GM18870 (cell line): ENCODE measurements around the gene NTF3.

ENCODE experiments used
- ATAC-seq: cut with Tn5 transposase; IDR thresholded peaks from one replicate; pipeline ENCODE4 v1.9.1; 2021; ENCODE audit warnings: moderate library complexity; ENCODE audit not compliant: unreplicated experiment

Gene NTF3

DNA sequence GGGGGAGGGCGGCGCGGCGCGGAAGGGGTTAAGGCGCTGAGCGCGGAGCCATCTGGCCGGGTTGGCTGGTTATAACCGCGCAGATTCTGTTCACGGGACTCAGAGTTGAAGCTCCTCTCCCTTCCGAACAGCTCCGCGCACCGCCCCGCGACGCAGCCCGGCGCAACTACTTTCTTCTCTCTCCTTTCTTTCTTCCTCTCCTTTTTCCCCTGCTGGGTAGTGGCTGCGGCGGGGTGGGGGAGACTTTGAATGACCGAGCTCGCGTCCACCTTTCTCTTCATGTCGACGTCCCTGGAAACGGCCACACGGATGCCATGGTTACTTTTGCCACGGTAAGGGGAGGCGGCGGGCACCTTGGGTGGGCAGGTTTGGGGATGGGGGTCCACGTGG lies at the start of gene NTF3:
Gene NTF3 (plus strand): TSS at position 98 of the 390 bp plus-strand sequence. CDS start 217 bp downstream, at position 315.
- ATAC-seq = no peak

DNA sequence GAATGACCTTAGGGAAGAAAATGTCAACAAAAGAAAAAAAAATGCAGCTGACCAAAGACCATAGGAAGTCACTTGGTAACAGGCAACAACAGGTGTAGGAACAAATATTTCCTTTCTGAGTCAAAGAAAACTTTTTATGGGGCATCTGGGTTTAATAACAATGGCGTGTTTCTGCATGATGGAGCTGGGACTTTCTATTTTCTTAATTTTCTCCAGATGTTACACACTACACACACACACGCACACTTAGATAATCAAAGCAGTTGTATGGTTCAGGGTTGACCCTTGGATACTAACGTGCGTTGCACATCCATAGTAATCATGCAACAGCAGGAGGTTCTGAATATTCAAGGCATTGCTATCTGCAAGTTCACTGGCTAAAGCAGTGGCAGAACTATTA lies 47.9 kb upstream of the NTF3 start:
- ATAC-seq = no peak

DNA sequence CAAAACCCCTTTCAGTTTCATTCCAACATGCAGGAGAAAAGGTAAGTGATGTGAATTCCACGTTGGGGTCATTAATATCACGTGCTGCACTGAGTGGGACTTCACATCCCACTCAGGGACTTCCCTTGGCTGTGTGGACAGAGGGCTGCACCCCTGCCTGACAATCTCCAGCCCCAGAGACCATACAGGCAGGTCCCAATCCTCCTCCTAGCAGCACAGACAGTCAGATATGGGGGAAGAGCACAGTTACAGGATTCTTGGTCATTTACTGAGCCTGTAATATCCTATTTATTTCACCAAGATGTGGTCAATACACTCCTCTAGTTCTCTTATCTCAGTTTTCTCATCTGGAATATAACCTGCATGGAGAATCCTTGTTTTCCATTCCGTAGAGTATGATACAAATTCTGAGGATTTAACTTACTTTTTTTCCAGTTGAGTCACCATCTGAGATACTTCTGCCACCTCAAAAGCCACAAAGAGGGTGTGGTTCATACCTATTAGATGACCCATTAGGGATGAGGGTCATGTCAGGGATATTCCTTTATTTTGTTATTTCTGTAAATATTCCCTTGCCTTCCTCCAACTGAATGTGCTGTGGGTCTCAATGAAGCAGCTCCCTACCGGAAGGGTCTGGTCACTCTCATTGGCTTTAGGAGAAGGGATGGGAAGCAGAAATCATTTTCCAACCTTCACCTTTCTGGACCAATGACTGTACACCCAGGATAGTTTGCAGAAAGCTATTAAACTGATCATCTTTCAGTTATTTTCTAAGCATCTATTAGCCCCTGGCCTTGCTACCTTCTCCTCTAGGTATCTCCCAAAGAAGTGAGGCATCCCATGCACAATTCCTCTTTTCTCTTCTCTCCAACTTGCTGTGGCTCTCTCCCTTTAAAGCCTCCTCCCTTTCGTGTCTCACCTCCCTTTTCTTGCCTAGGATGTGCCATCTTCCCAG lies 43.0 kb upstream of the NTF3 start:
- no peak for ATAC-seq

DNA sequence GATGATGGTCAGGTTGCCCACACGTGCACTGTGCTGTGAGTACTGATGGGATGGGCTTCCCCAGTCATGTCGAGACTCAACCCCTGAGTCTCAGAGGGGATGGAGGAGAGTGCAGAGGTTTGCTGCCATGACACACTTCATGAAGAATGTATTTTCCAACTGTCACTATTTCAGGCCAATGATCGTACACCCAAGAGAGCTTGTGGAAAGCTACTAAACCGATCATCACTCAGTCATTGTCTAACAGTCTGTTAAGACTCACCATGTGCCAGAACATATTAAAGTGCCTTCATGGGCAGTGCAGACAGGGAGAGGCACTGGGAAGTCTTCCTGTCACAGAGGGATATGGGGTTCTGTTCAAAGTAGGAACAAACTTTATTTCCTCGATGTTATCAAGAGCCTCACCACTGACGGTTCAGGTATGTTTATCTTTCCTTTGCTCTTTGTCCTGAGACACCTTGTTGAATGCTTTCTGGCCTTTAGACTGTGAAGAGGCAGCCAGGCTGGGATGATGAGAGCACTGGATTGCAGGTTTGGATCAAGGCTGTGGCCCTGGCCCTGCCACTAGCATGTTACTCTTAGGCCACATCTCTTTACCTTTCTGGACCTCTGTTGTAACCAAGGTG lies 41.6 kb upstream of the NTF3 start:
- ATAC-seq = no peak

DNA sequence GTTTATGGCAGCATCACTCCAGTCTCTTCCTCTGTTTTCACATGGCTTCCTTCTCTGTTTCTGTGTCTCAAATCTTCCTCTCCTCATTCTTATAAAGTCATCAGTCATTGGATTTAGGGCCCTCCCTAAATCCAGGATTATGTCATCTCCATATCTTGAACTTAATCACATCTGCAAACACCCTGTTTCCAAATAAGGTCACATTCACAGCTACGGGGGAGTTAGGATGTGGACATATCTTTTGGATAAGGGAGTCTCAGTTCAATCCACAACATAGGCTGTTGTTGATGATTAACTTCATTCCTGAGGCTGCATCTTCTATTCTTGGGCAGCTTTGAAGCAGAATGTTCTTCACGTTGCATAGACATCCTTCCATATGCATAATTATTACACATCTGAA lies 40.3 kb upstream of the NTF3 start:
- ATAC-seq = no peak

DNA sequence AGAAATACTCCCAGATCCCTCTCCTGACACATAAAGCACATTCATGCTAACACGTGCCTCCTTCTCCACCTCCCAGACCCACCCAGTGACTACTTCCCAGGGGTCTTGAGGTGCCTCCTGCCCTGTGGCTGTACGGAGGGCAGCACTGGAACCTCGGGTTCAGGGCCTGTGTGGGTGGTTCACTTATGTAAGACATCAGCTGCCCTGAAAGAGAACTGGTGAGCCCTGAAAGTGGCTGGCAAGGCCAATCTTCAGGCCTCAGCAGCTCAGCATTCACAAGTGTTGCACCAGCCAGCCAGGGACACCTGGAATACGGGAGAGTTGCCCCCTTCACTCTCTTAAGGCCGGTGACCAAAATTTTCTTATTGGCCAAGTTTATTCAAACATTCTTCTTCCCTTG lies 38.9 kb upstream of the NTF3 start:
- ATAC-seq = no peak

DNA sequence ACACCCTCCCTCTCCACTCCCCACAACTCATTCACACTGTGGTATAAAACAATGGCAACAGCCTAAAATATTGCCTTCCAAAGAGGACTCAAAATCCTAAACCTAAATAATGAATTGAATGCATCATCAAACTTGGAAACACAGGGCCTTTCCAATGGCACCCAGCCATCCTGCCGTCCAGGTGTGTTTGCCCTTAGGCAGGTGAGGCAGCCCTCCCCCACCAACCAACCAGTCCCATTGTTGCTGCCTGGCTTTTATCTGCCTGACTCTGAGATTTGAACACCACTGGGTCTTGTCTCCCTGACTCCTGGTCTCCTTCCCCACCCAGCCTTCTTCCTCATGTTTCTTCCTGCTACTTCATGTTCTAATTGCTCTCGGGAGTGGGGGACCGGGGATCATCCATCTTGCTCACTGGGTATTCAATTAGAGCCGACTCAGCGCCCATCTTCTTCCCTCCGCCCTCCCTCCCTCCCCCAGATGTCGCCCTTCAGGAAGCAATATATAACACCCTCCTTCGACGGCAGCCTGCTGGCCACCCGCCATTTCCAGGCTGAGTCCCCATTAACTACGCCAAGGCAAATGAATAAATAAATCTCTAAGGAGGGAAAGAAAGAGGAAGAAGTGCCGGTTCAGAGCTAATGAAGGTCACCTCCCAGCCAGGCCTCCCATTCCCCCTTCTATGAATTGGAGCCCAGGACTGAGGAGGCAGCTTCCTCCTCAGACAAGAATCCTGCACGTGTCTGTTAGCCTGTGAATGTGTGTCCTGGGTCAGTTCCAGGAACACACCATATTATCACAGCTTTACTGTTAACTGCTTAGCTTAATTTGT lies 36.3 kb upstream of the NTF3 start:
- no peak for ATAC-seq

DNA sequence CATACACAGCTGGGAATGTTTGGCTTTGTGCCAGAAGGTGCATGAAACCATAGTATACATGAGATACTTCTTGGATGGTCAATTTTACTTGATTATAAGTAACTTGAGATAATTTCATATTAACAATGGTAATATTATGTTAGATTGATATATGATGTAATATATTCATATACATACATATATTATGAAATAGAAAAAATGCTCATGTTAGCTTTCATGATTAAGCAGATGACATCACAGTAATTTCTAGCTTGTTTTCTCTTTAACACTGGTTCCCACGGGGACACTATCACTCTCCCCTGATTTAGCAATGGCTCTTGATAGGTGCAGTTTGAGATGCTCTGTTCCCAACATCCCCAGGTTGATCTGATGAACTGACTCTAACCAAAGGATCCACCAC lies 35.4 kb upstream of the NTF3 start:
- ATAC-seq = no peak

DNA sequence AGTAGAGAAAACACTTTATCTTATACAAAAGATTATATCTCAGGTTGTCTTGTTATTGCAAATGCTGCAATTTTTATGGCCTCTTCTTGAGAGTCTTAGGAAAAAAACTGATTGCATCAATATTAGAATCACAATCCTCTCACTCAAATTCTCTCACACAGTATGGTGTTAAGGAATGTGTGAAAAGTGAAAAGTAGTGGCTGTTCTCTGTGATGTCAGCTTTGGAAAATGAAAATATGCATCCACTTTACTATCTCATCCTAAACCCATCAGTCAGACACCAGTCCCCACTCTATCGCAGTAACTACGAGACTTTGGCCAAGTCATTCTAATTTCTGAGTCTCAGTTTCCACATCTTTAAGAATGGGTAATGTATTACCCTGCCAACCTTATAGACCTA lies 32.6 kb upstream of the NTF3 start:
- no peak for ATAC-seq

DNA sequence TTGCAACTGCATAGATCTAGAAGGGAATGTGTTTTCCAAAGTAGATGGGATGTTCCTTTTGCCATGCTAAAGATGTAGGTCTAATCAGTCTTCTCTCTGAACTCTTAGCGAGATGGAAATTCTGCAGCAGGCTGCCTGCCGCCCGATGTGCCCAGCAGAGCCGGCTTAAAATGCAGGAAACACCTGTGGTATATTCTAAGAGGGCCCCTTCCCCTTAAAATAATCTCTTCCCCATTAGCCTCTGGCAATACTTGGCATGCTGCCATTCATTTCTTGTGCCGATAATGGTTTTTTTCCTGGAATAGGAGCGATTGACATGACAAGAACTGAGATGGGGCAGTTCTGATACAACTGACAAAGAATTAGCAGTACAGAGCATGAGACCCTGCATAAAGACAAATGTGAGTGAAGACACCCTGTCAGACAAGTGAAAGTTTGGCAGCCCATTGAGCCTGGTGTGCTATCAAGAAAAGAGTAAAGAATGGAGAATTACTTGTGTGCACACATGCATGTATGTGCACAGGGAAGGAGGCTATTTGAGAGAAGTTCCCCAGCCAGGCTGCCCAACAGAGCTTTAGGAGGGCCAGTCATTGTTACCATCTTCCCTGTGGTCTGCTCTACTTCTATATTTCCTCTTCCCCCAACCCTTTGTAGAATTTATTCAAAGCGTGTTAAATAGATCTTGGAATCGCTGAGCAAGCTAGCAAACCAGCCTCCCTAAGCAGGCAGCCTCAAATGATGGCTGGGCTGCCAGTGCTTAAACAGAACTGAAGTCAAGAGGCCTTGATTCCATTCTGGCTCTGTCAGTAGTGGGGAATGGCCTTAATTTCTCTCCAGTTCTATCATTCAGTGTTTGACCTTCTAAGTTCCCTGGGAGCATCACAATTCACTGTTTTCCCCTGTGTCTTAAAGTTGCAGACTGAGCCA lies 29.6 kb upstream of the NTF3 start:
- ATAC-seq = no peak

DNA sequence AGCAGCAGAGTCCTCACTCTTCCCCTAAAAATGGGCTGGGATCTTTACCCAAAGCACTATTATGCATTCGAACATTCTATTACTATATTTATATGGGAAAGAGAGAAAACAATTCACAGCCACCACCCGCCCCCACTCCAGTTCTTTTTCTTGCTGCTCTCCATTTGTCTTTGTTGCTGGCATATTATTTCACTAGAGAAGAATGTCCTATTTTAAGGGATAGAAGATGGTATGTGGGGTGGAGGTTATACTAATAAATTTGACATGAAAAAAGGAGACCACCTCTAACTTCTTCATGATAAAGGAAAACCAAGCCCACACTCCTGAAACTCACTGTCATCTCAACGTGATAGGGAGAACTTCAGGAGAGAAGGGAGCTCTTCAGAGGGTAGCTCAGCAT lies 28.5 kb upstream of the NTF3 start:
- ATAC-seq = no peak

DNA sequence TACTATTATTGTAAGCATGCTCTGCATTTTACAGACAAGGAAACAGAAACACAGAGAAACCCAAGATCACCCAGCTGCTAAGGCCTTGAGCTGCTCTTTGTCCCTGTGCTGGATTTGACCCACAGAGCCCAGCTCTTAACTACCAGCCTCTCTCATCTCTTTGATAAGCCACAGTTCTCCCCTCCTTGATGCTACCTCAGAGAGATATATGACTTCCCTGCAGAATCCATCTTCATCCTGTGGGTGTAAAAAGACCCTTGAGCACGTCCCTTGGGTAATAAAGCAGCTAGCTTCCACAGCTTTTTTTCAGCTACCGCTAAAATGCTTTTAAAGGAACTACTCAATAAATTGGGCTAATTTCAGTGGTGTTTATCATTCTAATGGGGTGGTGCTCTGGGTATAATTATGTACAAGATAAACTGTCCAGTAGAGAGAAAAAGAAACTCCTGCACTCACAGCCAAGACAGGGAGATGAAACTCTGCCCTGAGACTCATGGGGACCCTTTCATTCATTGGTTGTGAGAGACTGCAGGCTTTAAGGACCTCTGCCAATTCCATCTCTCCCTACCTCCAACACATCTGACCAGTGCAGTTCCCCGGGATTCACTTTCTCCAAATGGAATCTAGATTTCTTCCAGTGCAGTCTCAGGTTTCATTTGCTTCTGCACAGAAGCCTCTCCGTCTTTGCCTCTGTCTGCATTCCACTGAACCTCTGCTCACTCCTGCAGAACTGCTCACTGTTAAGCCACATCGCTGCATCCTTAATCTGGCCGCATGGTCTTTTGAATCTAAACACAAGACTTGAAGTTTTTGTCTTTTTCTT lies 24.7 kb upstream of the NTF3 start:
- no peak for ATAC-seq

DNA sequence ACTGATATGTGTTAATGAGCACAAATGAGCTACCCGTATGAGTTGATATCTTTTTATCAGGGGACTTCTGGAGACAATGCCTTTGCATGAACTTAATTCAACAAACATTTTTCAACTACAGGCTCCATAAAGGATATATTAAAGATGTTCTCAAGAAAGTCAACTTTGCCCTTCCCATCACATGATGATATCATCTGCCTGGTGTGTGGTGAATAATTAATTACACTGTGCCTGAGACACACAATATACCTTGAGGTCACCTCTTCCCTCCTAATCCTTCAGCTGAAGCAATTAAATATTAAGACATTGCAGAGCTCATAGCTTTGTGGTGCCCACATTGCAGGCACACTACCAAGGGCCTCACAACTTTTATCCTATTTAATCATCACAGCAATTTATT lies 22.3 kb upstream of the NTF3 start:
- ATAC-seq = no peak

DNA sequence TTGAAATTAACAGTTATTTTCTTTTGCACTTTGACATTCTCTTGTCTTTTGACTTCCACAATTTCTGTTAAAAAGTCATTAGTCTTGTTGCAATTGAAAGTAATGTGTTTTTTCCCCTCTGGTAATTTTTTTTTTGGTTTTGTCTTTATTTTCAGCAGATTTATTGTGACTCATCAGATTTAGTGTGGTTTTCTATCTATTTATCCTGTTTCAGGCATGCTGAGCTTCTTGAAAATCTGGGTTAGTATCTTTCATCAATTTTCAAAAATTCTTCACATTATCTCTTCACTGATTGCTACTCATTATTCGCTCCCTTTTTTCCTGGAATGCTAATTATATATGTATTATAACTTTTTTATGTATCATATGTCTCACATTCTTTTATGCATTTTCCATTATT lies 15.3 kb upstream of the NTF3 start:
- no peak for ATAC-seq

DNA sequence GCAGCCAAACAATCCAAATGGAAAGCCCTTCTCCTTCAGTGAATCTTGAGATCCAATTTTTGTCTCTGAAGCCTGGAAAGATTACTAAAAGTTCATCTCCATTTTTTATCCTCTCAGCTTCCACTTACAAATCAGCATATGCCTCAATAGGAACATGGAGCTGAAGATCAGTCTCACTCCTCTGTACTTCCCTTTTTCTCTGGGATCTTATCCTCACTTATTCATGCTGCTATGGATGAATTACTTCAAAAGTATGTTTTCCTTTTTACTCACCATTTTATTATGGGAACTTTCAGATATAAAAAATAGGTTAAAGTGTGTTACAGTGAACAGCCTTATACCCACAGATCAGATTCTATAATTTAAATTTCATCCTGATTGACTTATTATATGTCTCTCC lies 14.4 kb upstream of the NTF3 start:
- no peak for ATAC-seq

DNA sequence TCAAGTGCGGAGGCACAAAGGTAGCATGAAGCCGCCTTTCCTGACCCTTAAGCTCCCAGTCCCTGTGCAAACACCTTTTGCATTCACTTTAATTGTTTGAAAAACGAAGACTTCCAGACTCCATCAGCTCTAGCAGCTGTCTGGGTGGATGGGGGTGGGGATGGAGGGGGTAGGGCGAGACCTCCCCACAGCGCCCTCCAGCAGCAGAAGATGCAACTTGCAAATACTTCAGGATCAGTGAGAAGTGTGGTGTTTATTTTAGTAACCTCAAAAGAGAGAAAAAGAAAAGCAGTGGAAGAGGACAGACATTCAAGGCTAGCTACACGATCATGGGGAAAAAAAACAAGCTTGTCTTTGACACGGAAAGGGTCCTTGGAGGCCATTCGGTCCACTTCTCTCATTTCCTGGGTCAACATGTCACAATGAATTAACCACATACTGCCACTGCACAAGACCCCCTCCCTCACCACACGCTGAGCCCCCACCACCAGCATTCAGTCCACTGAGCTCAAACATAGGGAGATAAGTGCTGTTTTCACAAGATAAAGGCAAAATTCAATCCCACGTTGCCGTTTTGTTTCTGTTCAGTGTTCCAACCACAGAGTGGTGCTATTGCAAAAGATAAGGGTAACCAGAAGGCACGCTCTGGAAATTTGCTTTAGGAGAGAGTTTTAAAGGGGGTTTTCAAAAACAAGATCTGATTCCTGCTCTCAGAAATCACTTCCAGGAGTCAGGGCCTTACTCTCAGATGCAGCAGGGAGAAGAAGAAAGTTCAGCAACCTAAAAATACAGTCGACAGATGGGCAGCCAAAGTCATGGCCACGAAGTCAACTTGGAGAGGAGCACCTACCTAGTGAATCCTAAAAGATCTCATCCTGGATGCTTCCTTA lies 3.3 kb upstream of the NTF3 start:
- ATAC-seq = no peak

DNA sequence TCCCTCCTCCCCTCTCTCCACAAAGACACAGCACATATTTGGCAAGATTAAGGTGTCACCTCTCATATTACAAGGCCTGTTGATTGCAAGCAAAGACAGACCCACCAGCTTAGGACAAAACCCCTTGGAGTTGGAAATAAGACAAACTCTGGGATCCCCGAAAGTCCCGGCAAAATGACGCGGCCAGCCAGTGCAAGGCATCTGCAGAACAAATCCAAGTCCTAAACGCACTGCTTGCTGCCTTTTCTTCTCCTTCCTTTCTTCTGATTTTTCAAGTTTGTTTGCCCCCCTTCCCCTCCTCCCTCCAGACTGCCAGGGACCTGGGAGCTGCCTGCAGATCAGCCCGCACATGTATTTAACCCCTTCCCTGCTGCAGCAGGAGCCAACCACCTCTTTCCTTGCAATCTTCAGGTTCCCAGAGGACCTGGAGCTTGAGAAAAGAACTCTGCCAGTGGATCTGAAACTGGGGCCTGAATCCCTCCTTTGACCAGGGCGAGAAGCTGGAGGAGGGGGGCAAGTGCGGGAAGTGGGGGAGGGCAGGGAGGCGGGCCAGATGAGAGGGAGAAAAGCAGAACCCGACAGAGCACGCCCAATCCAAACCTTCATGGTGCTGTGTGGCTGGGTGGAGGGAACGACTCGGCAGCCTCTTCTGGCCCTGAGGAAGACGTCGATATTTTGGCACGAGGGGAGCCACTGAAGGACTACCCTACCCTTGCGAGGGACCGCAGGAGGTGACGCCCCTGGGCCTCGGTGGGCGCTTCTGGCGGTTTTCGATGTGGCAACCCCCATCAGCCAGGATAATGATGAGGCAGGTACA lies 2.0 kb upstream of the NTF3 start:
- ATAC-seq = no peak
